Suppressor macrophage treated with lipopolysaccharide for 1 hour (primary cell): Measurements from ENCODE around the gene CDH22.

Experiments
- DNase-seq, 3 donors: peaks; one replicate each; pipeline ENCODE4 v3.0.0-alpha.2; 2020 to 2022

The CDH22 gene

DNA sequence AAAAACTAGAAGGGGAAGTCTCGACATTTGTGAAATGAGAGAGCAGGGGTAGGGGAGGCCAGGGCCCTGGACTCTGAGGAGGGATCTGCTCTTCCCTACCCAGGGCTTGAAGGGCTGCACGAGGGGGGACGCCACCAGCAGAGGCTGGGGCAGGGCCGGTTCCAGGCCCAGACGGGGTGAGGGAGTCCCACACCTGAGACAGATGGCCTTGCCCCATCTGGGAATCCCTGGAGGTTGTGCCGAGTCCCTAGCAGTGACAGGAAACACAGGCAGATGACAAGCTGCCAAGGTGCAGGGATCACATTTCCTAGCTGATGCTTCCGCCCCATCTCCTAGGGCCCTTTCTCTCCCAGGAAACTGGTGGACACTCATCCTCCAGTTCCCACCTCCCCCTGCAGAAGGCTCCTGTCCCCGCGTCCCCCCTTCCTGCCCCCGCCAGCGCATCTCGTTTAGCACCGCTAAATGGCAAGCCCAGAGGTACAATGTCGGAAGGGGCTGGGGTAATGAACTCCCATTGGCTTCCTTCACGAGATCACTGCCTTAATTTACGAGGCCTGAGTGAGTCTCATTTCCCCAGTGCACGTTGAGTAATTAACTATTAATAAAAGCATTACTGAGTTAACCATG is 35.2 kb upstream of the CDH22 start:
- no peak for DNase-seq

DNA sequence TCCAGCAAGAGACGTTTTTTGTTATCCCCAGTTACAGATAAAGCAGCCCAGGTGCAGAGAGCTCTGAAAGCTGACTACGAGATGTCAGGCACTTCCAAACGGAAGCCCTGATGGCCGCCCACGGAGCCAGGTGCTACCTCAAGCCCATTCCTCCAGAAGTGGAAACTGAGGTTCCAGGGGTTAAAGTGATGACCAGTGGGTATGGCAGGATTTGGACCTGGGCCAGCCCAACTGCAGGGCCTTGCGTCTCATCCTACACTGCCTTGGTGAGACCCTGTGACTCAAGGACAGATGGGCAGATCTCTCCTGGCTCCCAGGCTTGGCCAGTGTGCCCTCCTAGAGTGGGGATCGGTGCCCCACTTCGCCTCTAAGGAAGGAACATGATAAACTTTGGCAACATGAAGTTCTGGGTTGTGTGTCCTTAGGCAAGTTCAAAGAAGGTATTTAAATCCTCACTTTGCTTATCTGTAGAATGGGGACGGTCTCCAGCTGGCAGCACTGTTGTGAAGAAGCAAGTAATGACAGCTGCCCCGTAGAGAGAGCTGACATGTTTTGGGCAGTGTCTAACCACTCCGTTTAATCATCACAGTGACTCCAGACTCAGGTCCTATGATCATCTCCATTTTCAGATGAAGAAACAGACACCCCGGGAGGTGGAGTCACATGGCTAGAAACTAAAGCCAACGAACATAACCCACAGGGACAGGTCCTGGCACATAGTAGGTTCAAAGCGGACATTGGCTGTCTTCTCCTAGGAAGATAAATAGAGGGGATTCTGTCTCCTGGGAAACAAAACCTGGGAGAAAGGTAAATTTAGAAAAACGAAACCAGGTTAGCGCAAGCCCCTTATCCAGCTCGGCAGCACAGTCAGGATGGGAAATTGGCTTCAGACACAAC is 34.4 kb upstream of the CDH22 start:
- DNase-seq = no peak

DNA sequence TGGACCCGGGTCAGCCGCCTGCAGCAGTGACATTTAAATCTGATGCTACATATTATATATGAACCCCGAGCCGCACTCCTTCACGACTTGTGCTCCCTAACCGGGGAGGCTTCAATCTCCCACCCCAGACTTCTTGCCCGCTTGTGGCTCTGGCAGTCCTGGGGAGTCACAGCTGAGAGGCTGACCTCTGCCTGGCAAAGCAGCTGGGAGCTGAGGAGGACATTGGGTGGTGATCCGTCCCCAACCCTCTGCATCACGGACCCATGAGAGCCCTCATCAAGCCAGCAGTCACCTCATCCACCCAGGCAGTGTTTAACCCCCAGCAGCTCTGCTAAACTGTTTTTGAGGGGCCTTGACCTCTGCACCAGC is 33.7 kb upstream of the CDH22 start:
- no peak for DNase-seq

DNA sequence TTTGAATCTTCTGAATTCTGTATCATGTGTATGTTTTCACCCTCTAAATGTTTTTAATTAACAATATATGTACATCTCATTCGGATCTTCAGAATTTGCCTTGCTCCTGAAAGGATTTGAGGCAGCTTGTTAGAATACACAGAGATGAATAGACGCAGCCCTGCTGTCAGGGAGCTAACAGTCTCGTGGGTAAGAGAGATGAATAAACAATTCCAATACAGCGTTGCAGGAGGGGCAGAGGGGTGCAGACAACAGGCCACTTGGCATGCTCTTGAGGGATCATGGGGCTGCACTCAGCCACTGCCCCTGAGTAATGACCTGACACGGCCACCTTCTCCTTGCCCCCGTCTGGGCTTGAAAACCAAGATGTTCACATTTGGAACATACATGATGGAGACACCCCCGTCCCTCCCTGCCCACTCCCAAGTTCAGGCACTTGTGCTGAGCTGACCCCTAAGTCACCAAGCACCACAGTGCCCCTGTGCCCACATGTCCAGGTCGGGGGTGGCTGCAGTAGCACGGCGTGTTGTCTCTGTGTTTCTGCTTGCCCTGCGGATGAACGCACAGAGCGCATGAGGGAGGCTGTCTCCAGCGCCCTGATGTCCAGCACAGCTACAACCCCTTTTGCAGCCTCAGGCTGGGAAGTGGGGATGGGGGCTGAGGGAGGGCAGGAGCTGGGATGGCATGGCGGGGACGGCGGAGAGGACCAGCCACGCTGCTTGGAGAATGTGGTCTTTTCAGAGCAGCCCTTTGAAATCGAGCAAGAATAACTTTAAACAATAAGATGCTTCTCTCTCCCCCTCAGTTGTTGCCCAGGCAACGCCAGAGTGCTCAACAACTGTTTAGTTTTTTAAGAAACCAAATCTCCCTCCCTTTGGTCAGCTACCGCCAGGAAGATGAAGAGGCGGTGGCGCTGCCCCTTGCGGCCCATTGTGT is 33.0 kb upstream of the CDH22 start:
- DNase-seq = no peak

DNA sequence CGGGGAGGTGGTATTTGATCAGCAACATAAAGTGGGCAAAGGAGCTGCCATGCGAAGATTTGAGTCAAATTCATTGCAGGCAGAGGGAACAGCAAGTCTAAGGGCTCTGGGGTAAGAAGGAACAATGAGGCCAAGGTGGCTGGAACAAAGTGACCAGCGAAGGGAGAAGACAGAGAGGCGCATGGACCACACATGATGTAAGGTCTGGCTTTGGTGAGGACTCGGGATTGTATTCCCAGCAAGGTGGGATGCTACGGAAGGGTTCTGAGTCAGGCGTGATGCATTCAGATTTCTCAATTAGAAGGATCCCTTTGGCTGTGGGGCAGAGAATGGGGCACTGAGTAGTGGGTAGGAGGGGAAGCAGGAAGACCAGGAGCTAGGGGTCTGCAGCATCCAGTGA is 30.7 kb upstream of the CDH22 start:
- no peak for DNase-seq

DNA sequence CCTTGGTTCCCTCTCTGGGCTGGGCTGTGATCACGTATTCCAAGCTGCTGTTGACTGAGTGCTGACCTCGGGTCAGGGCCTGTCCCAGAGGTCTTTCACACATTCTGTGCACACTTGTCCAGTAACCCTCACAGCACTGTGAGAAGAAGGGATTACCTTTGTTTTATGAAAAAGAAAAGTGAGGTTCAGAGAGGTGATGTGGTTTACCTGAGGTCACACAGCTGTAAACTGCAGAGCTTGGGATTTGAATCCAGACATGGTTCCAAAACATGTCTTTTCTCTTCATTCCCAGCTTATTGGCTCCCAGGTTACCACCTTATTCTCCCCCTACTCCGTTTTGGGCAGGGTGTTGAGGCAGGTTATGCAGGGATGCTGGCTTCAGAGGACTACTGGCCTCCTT is 28.4 kb upstream of the CDH22 start:
- DNase-seq = no peak

DNA sequence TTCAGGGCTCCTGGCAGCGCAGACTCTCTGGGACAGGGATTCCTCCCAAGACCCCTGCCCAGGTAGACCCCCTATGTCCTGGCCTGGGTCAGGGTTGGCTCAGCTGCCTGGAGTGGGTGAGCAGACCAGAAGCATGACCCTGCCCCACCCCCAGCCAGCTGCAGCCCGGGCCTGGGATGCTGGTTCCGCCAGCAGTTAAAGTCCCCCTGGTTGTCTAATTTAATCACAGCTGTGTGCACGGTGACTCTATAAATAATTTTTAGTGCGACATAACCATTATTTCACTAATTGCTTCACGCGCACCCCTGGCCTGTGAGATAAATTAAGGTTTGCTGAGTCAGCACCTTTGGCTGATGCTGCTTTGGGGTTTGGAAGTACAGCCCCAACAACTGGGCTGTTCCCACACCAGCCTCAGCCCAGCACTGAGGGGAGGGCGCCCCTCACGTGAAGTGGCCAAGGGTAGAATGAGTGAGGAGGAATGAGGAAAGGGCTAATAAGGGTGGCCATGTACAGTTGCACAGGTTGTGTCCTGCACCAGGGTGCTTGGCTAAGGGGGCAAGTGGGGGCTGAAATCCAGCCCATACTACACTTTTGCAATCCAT is 26.1 kb upstream of the CDH22 start:
- DNase-seq = no peak

DNA sequence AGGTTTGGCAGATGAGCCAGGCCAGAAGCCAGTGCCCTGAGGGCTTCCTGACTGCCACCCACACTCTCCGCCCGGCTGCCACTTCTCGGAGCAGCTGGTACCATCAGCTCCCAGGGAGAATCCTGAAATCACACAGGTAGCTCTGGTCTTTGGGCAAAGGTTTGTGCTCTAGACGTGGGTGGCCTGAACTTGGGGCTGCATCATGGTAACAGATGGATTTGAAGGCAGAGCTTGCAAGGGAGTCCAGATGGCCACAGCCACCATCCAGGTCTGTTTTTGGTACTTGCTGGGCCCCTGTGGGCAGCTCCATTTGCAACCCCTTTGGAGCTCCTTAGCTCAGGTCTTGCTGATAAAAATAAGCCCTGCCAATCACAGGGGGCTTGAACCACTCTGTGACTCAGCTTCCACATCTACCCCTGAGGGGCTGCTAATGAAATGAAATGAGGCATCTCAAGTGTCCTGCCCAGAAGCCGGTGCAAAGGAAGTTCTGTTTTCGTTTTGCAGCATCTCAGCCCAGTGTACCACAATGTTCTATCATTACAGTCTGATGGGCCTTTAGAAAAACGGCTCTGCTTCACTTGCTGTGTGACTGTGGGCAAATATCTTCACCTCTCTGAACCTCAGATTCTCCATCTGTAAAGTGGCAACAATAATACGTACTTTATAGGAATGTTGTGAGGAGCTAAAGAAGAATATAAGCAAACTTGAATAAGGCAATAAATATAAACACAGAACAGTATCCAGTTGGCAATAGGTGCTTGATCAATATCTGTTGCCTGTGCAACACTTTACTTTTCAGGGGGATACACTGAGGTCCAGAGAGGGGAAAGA is 25.1 kb upstream of the CDH22 start:
- no peak for DNase-seq

DNA sequence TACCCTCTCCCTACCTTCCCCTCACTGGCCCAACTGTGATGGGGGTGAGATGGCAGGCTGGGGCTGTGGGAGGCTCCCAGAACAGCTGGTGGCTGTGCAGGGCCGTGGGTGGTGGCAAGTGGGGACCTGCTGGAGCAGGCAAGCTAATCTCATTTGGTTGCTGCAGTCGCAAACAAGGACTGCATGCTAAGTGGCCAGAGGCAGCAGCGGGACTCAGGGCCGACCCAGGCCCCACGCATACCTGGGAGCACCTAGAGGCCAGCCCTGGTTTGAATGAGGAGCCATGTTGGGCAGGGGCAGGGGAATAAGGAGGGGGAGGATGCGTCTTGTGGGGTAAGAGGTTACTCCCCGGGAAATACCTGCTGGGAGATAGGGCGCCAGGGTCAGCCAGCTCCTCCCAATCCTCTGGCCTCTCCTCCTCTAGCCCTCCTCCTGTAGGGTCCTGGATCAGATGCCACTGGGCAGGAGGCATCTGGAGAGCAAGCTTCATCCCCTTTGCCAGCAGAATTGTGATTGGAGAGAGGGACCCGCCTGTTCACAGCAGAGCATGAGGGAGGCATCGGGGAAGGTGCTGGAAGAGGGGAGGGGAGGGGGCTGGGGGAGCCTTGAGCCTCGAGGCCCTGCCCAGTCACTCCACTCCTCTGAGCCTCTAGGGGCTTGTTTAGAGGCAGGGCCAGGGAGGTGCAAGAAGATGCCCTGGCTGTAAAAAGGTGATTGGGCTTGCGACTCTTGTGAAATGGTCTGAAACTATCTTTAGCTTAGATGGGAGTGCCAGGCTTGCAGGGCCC is 24.3 kb upstream of the CDH22 start:
- DNase-seq = no peak

DNA sequence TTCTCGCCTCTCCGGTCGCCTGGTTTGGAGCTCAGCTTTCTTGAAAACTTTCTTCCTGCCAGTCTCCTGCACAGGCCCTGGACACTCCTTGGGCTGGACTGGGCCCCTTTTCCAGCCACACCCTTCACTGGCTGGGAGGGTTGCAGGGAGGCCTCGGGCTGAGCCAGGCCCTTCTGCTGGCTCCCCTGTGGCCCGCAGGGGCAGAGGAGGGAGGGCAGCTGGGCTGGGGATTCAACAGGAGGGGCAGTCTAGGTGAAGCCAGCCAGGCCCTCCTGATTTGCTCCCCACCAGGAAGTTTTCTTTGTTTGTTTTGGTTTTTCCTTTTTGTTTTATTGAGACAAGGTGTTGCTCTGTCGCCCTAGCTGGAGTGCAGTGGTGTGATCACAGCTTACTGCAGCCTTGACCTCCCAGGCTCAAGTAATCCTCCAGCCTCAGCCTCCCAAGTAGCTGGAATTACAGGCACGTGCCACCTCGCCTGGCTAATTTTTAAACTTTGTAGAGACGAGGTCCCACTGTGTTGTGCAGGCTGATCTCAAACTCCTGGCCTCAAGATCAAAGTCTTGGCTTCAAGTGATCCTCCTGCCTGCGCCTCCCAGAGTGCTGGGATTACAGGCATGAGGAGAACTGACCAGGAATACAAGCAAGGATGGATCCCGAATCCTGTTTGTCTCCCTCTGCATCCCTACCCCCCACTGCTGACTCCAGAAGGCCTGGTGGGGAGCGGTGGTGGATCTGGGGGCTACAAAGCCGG is 23.5 kb upstream of the CDH22 start:
- DNase-seq = no peak

DNA sequence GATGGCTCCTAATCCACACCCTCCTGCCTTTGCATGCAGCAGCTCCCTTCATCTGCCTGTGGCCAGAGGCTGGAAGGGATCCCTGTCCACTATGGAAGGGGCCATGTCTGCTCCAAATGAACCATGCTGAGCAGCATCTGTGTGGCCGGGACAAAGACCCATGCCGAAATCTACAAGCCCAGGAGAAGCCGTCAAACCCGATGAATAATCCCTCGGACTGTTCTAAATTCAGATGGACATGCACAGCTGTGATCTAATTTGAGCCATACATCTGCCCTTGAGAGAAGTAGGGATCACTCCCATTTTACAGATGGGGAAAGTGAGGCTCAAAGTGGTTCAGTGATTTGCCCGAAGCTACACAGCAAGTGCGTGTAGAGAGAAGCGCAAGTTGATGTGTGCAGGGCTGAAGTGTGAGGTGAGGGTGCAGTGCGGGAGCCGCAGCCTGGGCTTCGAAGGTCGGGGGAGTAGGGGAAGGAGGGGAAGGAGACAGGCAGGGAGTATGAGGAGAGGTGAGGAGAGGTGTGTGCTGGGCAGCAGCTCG is 22.6 kb upstream of the CDH22 start:
- no peak for DNase-seq

DNA sequence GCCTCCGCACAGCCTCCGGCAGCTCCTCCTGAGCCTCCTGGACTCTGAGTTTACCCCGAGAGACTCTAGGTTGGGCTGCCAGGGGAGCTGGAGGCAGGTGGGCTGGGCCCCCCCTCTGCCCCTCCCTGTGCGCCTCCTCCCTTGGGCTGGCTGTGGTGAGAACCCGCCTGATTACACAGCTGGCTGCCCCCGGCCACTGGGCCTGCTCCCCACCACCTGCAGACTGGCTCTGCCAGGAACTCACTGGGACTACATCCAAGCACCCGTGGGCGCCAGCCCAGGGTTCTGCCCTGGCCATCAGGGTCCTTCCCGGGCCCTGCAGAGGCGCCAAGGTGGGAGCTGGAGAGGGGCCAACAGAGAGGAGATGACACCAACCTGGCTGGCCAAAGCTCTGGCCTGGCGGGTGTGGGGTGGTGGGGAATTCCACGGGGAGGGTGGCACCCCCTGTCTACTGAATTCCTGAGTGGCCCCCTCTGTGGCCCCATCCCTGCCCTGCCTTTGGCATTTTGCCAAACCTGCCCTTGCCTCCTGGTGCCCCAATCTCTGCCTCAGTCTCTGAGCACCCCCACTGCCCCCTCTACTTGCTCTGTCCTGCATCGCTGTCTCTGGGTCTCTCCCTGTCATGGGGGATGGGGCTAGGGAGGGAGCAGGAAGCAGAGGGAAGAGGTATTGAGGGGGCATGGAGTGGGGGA is 21.9 kb upstream of the CDH22 start:
- no peak for DNase-seq

DNA sequence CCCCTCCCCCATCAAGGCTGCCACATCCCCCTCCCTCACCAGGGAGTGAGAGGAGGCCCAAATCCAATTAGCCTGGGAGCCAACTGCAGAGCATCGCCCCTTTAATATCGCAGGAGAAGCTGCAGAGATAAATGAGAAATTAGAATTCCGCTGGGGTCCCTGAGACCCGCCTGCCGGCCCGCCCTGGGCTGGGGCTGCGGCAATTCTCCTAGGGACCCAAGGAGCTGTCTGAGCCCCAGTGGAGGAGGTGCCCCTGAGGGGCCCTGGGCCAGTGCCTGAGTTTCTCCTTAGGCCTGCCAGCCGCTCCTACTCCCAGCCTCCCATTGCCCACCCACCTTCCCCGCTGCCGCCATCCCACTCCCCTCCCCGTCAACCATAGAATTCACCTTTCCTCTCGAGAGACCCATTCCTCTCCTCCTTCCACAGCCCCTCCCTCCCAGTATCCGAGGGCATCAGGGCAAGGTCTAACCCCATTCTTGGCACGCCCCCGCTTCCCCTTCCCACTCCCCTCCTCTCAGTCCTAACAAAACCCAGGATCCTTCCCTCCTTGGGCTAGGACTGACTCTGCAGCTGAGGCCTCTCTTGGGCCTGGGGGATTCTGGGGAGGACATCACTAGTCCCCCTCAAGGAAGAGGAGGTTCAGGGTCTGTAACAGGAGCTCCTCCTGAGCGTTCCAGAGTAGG is 20.0 kb upstream of the CDH22 start:
- DNase-seq = no peak

DNA sequence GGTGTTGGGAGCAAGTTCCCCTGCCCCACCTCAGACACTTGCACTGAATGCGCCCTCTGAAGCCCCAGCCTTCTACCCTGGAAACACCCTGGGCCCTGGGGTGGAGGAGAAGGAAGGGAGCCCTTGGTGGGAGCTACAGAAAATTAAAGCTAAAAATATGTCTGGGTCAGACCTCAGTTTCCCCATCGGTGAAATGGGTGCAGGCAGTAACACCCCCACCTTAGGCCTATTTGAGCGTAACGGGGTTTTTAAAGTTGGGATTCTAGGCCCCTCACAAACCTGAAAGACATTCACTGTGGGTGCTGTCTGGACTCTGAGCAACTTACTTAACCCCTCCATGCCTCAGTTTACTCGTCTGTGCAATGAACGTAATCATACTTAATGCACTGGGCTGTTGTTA is 19.3 kb upstream of the CDH22 start:
- no peak for DNase-seq

DNA sequence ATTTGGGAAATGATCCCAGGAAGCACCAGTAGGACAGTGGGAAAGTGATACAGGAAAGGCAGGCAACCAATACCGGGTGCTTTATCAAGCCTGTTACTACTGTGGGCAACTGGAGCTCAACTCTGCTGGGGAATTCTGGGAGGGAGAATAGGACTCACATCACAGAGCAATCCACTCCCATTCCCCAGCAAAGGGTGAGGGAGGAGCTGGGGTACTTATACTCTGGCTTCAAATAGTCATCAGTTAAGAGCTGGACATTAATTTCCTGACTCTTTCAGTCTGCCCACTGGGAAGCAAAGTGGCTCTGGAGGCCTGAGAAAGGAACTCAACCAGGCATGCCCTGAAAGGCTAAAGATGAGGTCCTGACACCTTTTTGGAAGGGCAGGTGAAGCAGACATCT is 17.5 kb upstream of the CDH22 start:
- DNase-seq = no peak

DNA sequence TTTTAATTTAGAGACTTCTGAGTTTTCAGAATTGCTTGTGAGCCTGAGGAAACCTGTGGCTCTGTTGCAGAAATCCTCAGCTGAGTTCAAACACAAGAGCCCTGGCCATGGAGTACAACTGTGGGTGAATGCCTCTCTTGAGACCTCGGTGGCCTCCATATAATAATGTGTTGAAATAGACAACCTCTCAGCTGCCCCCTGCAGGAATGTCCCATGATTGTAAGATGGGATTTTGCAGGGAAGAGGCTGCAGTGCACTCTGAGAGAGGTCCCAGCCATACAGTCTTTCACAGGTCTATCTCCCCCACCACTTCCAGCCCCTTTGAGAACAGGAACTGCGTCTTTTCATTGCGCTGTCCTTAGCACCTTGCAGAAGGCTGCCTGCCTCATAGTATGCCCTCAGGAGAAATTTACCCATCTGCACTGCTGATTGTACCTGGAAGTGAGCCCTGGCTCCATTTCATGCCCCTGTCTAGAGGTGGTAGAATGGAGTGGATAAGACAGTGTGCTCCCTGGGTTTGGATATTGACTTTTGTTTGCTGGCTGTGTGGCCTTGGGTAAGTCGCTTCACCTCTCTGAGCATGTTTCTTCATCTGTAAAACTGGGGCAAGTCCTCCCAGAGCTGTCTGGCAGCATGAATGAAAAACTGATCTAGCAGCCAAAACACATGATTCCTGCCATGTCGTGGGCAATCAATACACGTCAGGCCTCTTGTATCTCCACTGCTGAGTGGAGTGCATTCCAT is 16.8 kb upstream of the CDH22 start:
- DNase-seq = peak; percentile 53 to 63 (median 60)

DNA sequence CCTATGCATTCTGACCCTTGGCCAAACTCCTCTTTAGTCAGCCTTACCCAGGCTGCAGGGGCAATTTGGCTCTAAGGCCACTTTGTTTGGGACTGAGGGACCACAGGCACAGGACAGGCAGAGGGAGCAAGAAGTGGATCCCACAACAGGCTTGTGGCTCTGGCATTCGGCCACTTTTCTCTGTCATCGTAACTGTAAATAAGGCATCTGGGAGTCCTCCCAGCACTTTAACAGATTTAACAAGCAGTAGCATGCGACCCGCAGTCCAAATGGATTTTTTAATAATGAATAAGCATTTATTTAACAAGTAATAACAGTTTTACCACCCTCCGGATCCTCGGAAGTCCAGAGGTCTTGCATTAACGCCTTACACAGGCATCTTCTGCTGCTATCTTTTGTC is 16.1 kb upstream of the CDH22 start:
- no peak for DNase-seq

DNA sequence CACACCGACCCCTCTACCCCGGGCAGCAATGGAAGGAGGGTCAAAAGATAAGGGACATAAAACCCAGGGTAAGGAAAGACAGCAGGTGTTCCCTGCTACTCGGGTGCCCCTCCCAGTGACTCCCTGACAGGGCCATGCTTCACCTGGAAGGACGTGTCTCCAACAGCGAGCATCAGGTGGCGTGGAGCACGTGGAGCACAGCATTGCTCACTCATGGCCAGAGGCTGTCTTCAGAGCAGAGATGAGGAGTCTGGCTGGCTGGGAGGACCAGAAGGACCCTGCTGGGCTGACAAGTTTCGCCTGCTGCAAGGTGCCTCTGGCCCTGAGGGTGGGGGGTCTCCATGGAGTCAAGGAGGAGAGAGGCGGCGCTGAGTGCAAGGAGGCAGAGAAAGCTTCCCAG is 15.3 kb upstream of the CDH22 start:
- no peak for DNase-seq
